HL-60 (cell line): ENCODE measurements around the gene RBM12.
"Not testable (repeated sequence)": the region's sequence is repeated elsewhere in the genome, so short reads cannot be mapped to it uniquely, and the experiment has no call there.

Experiments
- POLR2AphosphoS5 ChIP-seq: IDR thresholded peaks from 2 replicates; pipeline ENCODE4 v1.6.1; 2012; ENCODE audit warnings: low read depth
- SPI1 ChIP-seq: IDR thresholded peaks from 2 replicates; pipeline ENCODE4 v1.6.1; 2012; ENCODE audit warnings: low read depth, mild to moderate bottlenecking, borderline replicate concordance
- TF ChIP-seq, protein P1 (sequence below): IDR thresholded peaks from one replicate; pipeline ENCODE4 v1.5.1; 2011; ENCODE audit warnings: low read length, control low read depth, inconsistent platforms; ENCODE audit not compliant: insufficient read depth

DNA sequence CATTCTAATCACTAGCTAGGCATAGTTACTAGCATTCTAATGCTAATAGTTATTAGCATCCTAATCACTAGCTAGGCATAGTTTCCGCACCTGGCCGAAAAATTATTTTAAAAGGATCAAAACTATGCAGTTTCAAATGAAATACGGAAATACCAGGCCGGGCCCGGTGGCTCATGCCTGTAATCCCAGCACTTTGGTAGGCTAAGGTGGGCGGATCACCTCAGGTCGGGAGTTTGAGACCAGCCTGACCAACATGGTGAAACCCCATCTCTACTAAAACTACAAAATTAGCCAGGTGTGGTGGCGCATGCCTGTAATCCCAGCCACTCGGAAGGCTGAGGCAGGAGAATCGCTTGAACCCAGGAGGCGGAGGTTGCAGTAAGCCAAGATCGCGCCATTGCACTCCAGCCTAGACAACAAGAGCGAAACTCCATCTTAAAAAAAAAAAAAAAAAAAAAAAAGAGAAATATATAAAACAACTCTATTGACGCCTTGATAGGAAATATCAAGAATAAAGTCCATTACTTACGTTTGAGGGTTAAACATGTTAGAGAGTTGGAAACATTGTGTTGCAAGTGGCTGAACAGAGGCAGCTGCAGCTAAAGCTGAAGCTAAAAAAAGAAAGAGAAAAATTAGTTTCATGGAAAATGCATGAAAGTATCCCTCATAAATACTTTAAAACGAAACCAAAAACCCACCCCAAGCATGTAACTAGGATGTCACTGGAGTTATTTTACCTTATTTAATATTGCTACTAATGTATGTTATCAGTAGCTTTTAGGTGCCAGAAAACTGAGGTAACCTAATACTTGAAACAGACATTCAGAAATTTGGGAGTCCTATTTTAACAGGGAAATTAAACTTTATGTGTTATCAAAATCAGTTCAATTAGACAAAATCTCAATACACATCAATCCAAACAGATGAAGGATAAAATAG, 42.2 kb upstream of the RBM12 start:
- not testable (repeated sequence) for TF ChIP-seq SPI1, POLR2AphosphoS5
- TF ChIP-seq, protein P1, sequence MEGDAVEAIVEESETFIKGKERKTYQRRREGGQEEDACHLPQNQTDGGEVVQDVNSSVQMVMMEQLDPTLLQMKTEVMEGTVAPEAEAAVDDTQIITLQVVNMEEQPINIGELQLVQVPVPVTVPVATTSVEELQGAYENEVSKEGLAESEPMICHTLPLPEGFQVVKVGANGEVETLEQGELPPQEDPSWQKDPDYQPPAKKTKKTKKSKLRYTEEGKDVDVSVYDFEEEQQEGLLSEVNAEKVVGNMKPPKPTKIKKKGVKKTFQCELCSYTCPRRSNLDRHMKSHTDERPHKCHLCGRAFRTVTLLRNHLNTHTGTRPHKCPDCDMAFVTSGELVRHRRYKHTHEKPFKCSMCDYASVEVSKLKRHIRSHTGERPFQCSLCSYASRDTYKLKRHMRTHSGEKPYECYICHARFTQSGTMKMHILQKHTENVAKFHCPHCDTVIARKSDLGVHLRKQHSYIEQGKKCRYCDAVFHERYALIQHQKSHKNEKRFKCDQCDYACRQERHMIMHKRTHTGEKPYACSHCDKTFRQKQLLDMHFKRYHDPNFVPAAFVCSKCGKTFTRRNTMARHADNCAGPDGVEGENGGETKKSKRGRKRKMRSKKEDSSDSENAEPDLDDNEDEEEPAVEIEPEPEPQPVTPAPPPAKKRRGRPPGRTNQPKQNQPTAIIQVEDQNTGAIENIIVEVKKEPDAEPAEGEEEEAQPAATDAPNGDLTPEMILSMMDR, result not testable (repeated sequence)
